OCI-LY3 (cell line): Measurements from ENCODE around the gene SPATA6.

Source experiments
- EZH2phosphoT487 ChIP-seq: fragments of 200-600 bp; shearing (Covaris generic); IDR thresholded peaks from 2 replicates; pipeline ENCODE4 v1.6.1; 2018; ENCODE audit warnings: antibody characterized with exemption, mixed run types, low read depth
- TF ChIP-seq, protein P1 (sequence below): fragments of 200-600, 300-600 bp; sonication (generic); IDR thresholded peaks from 2 replicates; pipeline ENCODE4 v1.5.1; 2014; ENCODE audit warnings: antibody characterized with exemption, low read length, low read depth

DNA sequence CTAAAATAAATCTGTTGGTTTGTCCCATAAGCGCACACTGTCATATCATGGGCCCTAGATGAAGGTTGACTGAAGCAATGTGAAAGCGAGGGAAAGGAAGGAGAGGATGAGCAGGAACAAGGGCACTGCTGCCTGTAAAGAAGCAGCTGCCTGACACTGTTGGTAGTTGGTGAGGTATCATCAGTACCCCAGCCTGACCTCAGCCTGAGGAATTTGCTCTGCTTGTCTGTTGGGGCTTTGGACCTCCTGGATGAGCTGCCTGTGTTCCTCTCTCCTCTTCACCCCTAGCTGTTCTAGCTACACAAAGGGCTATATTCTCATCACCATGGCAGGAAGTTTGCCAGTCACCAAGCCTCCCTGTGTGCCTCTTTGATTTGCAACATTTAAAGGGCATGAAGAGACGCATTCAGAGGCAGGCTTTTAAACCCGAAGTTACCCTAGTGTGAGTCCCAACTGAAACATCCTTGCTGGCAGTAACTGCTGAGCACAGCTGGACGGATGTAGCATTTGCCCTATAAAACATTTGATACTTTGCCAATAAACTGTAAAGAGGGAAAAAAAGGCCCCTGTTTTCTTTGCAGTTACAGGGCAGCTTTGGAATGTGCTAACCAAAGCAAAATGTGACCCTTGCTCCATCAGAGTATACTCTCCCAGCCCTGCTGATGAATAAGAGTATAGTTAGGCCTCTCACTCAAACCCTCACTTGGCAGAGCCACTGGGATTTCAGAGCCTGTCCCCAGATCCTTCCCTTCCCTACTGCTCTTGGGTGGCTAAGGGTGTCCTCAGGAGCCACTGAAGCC is 22.2 kb upstream of the SPATA6 start:
- TF ChIP-seq, protein P1, sequence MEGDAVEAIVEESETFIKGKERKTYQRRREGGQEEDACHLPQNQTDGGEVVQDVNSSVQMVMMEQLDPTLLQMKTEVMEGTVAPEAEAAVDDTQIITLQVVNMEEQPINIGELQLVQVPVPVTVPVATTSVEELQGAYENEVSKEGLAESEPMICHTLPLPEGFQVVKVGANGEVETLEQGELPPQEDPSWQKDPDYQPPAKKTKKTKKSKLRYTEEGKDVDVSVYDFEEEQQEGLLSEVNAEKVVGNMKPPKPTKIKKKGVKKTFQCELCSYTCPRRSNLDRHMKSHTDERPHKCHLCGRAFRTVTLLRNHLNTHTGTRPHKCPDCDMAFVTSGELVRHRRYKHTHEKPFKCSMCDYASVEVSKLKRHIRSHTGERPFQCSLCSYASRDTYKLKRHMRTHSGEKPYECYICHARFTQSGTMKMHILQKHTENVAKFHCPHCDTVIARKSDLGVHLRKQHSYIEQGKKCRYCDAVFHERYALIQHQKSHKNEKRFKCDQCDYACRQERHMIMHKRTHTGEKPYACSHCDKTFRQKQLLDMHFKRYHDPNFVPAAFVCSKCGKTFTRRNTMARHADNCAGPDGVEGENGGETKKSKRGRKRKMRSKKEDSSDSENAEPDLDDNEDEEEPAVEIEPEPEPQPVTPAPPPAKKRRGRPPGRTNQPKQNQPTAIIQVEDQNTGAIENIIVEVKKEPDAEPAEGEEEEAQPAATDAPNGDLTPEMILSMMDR, result no peak
- no peak for TF ChIP-seq EZH2phosphoT487
